Measurements from ENCODE around the gene SSTR4. TPM values are rescaled to one million over a fixed set of nuclear protein-coding genes. Genes with fewer than 3 reads are reported as not detected.

The SSTR4 gene
- total RNA-seq, 1 donor from 2014 or later = not detected

- H3K4me3 Mint-ChIP-seq (ENCODE audit: unreplicated experiment) = no peak overlapping the region
- no peak for TF ChIP-seq CTCF (IDR thresholded peaks at IDR 0.05; ENCODE audit: partially characterized antibody, unreplicated experiment)
- H3K9me3 Mint-ChIP-seq (ENCODE audit: unreplicated experiment) = peaks cover 2% of the 10 kb centered on the region
- H3K36me3 Mint-ChIP-seq (ENCODE audit: unreplicated experiment) = no peaks in the 10 kb centered on the region
- H3K4me1 Mint-ChIP-seq (ENCODE audit: low read depth, unreplicated experiment) = peaks cover 20% of the 10 kb centered on the region
- H3K27ac Mint-ChIP-seq (ENCODE audit: unreplicated experiment) = no peak overlapping the region
- DNase-seq = no peak
- peaks cover 3% of the 10 kb centered on the region for H3K27me3 Mint-ChIP-seq (ENCODE audit: unreplicated experiment)
Measured at GRCh38 chr20:23077277-23077676, 42.2 kb downstream of the SSTR4 start.

GRCh38 chr20:23078351-23079015, 43.4 kb downstream of the SSTR4 start:
- Mint-ChIP-seq H3K27me3 (ENCODE audit: unreplicated experiment) (peaks cover 3% of the 10 kb centered on the region), H3K9me3 (ENCODE audit: unreplicated experiment) (peaks cover 2% of the 10 kb centered on the region), H3K36me3 (ENCODE audit: unreplicated experiment) (no peaks in the 10 kb centered on the region), H3K4me1 (ENCODE audit: low read depth, unreplicated experiment) (peaks cover 21% of the 10 kb centered on the region), H3K27ac (ENCODE audit: unreplicated experiment) (peak overlapping the region; percentile 96), H3K4me3 (ENCODE audit: unreplicated experiment) (peak overlapping the region; percentile 22)
- no peak for DNase-seq
- no peak for TF ChIP-seq CTCF (IDR thresholded peaks at IDR 0.05; ENCODE audit: partially characterized antibody, unreplicated experiment)

GRCh38 chr20:23079016-23079351, 43.9 kb downstream of the SSTR4 start:
- peak; percentile 79 for DNase-seq
- Mint-ChIP-seq H3K9me3 (ENCODE audit: unreplicated experiment) (no peaks in the 10 kb centered on the region), H3K4me1 (ENCODE audit: low read depth, unreplicated experiment) (peaks cover 21% of the 10 kb centered on the region), H3K36me3 (ENCODE audit: unreplicated experiment) (no peaks in the 10 kb centered on the region), H3K4me3 (ENCODE audit: unreplicated experiment) (peak overlapping the region; percentile 21), H3K27me3 (ENCODE audit: unreplicated experiment) (peaks cover 3% of the 10 kb centered on the region), H3K27ac (ENCODE audit: unreplicated experiment) (peak overlapping the region; percentile 96)
- peak; percentile 60 for TF ChIP-seq CTCF (IDR thresholded peaks at IDR 0.05; ENCODE audit: partially characterized antibody, unreplicated experiment)

- no peaks in the 10 kb centered on the region for H3K9me3 Mint-ChIP-seq (ENCODE audit: unreplicated experiment)
- H3K27me3 Mint-ChIP-seq (ENCODE audit: unreplicated experiment) = peaks cover 3% of the 10 kb centered on the region
- TF ChIP-seq CTCF (IDR thresholded peaks at IDR 0.05; ENCODE audit: partially characterized antibody, unreplicated experiment) = no peak
- no peaks in the 10 kb centered on the region for H3K36me3 Mint-ChIP-seq (ENCODE audit: unreplicated experiment)
- H3K4me3 Mint-ChIP-seq (ENCODE audit: unreplicated experiment) = no peak overlapping the region
- peaks cover 21% of the 10 kb centered on the region for H3K4me1 Mint-ChIP-seq (ENCODE audit: low read depth, unreplicated experiment)
- H3K27ac Mint-ChIP-seq (ENCODE audit: unreplicated experiment) = no peak overlapping the region
- DNase-seq = no peak
Measured at GRCh38 chr20:23079926-23080325, 44.8 kb downstream of the SSTR4 start.

- DNase-seq = no peak
- H3K36me3 Mint-ChIP-seq (ENCODE audit: unreplicated experiment) = no peaks in the 10 kb centered on the region
- peaks cover 3% of the 10 kb centered on the region for H3K27me3 Mint-ChIP-seq (ENCODE audit: unreplicated experiment)
- no peak overlapping the region for H3K4me3 Mint-ChIP-seq (ENCODE audit: unreplicated experiment)
- peaks cover 21% of the 10 kb centered on the region for H3K4me1 Mint-ChIP-seq (ENCODE audit: low read depth, unreplicated experiment)
- H3K27ac Mint-ChIP-seq (ENCODE audit: unreplicated experiment) = no peak overlapping the region
- TF ChIP-seq CTCF (IDR thresholded peaks at IDR 0.05; ENCODE audit: partially characterized antibody, unreplicated experiment) = no peak
- H3K9me3 Mint-ChIP-seq (ENCODE audit: unreplicated experiment) = no peaks in the 10 kb centered on the region
Measured at GRCh38 chr20:23080521-23080920, 45.4 kb downstream of the SSTR4 start.

Measured in glutamatergic neuron (in vitro differentiated cells).